Measurements from ENCODE around the gene GABRA1. TPM values are rescaled to one million over a fixed set of nuclear protein-coding genes. Genes with fewer than 3 reads are reported as not detected.

Gene GABRA1
- total RNA-seq, 1 donor from 2014 or later, result not detected

DNA sequence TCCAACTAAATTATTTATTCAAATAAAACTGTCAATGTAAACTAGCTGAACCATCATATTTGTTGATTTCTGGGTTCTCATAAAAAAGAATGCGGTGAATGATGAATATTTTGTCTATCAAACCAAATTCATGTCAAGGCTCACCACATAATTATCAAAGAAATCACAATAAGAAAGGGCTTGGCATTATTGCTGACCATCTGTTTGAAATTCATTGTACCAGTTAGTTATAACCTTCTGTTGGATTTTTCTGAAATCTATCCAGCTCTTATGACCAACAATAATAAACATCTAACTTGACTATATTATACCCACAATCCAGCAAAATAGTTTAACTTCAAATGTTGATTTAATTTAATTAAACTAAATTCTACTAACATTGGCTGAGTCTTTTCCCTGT lies 53.1 kb downstream of the GABRA1 start:
- Histone ChIP-seq H3K9me3 (no peaks in the 10 kb centered on the region), H3K4me3 (no peak overlapping the region), H3K27ac (no peak overlapping the region), H3K27me3 (no peaks in the 10 kb centered on the region), H3K4me1 (no peaks in the 10 kb centered on the region), H3K36me3 (no peaks in the 10 kb centered on the region)
- intact Hi-C loops (cut with DNase I), result no loop called here
- no peak for DNase-seq (ENCODE audit: extremely low spot score in 2 of 2)
- TF ChIP-seq, protein P1, sequence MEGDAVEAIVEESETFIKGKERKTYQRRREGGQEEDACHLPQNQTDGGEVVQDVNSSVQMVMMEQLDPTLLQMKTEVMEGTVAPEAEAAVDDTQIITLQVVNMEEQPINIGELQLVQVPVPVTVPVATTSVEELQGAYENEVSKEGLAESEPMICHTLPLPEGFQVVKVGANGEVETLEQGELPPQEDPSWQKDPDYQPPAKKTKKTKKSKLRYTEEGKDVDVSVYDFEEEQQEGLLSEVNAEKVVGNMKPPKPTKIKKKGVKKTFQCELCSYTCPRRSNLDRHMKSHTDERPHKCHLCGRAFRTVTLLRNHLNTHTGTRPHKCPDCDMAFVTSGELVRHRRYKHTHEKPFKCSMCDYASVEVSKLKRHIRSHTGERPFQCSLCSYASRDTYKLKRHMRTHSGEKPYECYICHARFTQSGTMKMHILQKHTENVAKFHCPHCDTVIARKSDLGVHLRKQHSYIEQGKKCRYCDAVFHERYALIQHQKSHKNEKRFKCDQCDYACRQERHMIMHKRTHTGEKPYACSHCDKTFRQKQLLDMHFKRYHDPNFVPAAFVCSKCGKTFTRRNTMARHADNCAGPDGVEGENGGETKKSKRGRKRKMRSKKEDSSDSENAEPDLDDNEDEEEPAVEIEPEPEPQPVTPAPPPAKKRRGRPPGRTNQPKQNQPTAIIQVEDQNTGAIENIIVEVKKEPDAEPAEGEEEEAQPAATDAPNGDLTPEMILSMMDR (IDR thresholded peaks at IDR 0.05), result no peak
- TF ChIP-seq POLR2A (IDR thresholded peaks at IDR 0.05), result no peak
- no peak for TF ChIP-seq POLR2AphosphoS5 (IDR thresholded peaks at IDR 0.05; ENCODE audit: insufficient read depth in 1 of 2, low read depth in 1 of 2)

DNA sequence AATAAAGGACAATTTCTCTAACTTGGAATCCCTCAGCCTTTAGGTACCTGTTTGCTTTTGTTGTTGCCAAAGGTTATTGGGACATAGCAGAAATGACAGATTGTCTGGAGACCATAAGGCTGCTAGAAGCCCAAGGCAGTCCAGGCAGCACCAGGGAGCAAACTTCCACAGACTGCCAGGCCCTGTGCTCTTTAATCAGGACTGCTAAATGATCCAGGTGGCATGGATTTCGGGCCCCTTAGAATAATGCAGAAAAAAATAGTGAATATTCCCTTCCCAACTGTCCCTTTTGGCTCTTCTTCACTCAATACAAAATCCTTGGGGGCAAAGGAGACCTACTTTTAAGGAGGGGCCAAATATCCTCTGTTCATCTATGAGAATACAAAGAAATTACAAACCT lies 73.9 kb downstream of the GABRA1 start:
- TF ChIP-seq, protein P1 (IDR thresholded peaks at IDR 0.05), result no peak
- TF ChIP-seq POLR2A (IDR thresholded peaks at IDR 0.05) (no peak), POLR2AphosphoS5 (IDR thresholded peaks at IDR 0.05; ENCODE audit: insufficient read depth in 1 of 2, low read depth in 1 of 2) (no peak)
- no peaks in the 10 kb centered on the region for H3K4me1 ChIP-seq
- intact Hi-C loops (cut with DNase I), result no loop called here
- no peak overlapping the region for H3K27ac ChIP-seq
- H3K27me3 ChIP-seq, result no peaks in the 10 kb centered on the region
- DNase-seq (ENCODE audit: extremely low spot score in 2 of 2), result no peak
- H3K9me3 ChIP-seq, result no peaks in the 10 kb centered on the region
- H3K36me3 ChIP-seq, result no peaks in the 10 kb centered on the region
- H3K4me3 ChIP-seq, result no peak overlapping the region

DNA sequence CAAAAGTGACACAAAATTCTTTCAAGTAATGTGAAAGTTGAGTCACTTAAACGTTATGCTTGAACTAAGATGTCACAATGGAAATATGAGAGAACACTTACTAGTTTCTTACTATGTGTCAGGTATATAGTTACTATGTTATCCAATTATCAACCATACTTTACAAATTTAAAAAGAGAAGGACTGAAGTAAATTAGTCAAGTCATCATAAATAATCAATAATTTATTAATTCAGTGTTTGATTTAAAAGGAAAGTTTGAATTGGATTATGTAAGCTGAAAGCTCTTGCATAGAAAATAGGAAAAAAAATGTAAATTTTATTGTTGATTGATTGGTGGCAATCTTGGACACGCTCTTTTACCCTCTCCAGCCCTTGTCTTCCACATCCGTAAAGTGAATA lies 76.3 kb downstream of the GABRA1 start:
- H3K36me3 ChIP-seq, result no peaks in the 10 kb centered on the region
- H3K27ac ChIP-seq, result no peak overlapping the region
- H3K4me3 ChIP-seq, result no peak overlapping the region
- TF ChIP-seq POLR2AphosphoS5 (IDR thresholded peaks at IDR 0.05; ENCODE audit: insufficient read depth in 1 of 2, low read depth in 1 of 2) (no peak), POLR2A (IDR thresholded peaks at IDR 0.05) (no peak)
- TF ChIP-seq, protein P1 (IDR thresholded peaks at IDR 0.05), result no peak
- no peaks in the 10 kb centered on the region for H3K9me3 ChIP-seq
- no peak for DNase-seq (ENCODE audit: extremely low spot score in 2 of 2)
- intact Hi-C loops (cut with DNase I), result no loop called here
- H3K27me3 ChIP-seq, result no peaks in the 10 kb centered on the region
- H3K4me1 ChIP-seq, result no peaks in the 10 kb centered on the region

DNA sequence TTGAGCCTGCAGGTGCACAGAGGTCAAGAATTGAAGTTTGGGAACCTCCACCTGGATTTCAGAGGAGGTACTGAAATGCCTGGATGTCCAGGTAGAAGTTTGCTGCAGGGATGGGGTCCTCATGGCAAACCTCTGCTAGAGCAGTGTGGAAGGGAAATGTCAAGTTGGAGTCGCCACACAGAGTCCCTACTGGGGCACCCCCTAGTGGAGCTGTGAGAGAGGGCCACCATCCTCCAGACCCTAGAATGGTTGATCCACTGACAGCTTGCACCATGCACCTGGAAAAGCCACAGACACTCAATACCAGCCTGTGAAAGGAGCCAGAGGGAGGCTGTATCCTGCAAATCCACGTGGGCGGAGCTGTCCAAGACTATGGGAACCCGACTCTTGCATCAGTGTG lies 78.0 kb downstream of the GABRA1 start:
- DNase-seq (ENCODE audit: extremely low spot score in 2 of 2), result no peak
- Histone ChIP-seq H3K4me3 (no peak overlapping the region), H3K36me3 (no peaks in the 10 kb centered on the region), H3K27ac (no peak overlapping the region), H3K9me3 (no peaks in the 10 kb centered on the region), H3K27me3 (no peaks in the 10 kb centered on the region), H3K4me1 (no peaks in the 10 kb centered on the region)
- intact Hi-C loops (cut with DNase I), result no loop called here
- TF ChIP-seq POLR2AphosphoS5 (IDR thresholded peaks at IDR 0.05; ENCODE audit: insufficient read depth in 1 of 2, low read depth in 1 of 2) (no peak), POLR2A (IDR thresholded peaks at IDR 0.05) (no peak)
- TF ChIP-seq, protein P1 (IDR thresholded peaks at IDR 0.05), result no peak

DNA sequence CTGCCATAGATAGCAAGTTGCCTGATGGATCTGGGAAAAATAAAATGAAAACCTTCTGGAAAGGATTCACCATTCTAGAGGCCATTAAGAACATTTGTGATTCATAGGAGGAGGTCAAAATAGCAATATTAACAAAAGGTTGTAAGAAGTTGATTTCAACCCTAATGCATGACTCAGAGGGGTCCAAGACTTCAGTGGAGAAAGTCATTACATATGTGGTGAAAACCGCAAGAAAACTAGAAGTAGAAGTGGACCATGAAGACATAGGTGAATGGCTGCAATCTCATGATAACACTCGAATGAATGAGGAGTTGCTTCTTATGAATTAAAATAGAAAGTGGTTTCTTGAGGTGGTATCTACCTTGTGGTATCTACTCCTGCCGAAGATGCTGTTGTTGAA lies 86.6 kb downstream of the GABRA1 start:
- Histone ChIP-seq H3K27me3 (no peaks in the 10 kb centered on the region), H3K27ac (no peak overlapping the region), H3K36me3 (no peaks in the 10 kb centered on the region), H3K4me3 (no peak overlapping the region), H3K9me3 (no peaks in the 10 kb centered on the region), H3K4me1 (no peaks in the 10 kb centered on the region)
- TF ChIP-seq POLR2AphosphoS5 (IDR thresholded peaks at IDR 0.05; ENCODE audit: insufficient read depth in 1 of 2, low read depth in 1 of 2) (no peak), POLR2A (IDR thresholded peaks at IDR 0.05) (no peak)
- TF ChIP-seq, protein P1 (IDR thresholded peaks at IDR 0.05), result no peak
- intact Hi-C loops (cut with DNase I), result no loop called here
- DNase-seq (ENCODE audit: extremely low spot score in 2 of 2), result no peak

Measured in vagina (tissue), 2 donors.